Sigmoid colon (tissue), 7 donors: Measurements from ENCODE around the gene SPACA9. TPM values are rescaled to one million over a fixed set of nuclear protein-coding genes. Genes with fewer than 3 reads are reported as not detected.

Experiments used
- DNase-seq: peaks from one replicate; pipeline ENCODE4 v3.0.0-alpha.2; 2019
- H3K27ac ChIP-seq, 4 donors: fragments of 200-600 bp; sonication (generic); one replicate each; pipeline ENCODE4 v1.5.1; 2016 to 2019; ENCODE audit warnings: mild to moderate bottlenecking in 1 of 4
- H3K27me3 ChIP-seq, 3 donors: fragments of 200-600 bp; sonication (generic); one replicate each; pipeline ENCODE4 v1.5.1; 2019; ENCODE audit warnings: mild to moderate bottlenecking in 1 of 3
- H3K36me3 ChIP-seq, 4 donors: fragments of 200-600 bp; sonication (generic); one replicate each; pipeline ENCODE4 v1.5.1; 2016 to 2019
- H3K4me1 ChIP-seq, 4 donors: fragments of 200-600 bp; sonication (generic); one replicate each; pipeline ENCODE4 v1.5.1; 2017 to 2019
- H3K4me3 ChIP-seq, 4 donors: fragments of 200-600 bp; sonication (generic); one replicate each; pipeline ENCODE4 v1.5.1; 2017 to 2019; ENCODE audit warnings: mild to moderate bottlenecking in 2 of 4, moderate library complexity in 1 of 4
- H3K9me3 ChIP-seq, 4 donors: fragments of 200-600 bp in 3 of 4; sonication (generic) in 3 of 4; one replicate each; pipeline versions ENCODE4 v1.5.1 to v1.6.1; 2013 to 2019
- EP300 ChIP-seq, 4 donors: sonication (generic); formaldehyde crosslinking; IDR thresholded peaks; one replicate each; pipeline ENCODE4 v1.6.1; 2017; ENCODE audit warnings: antibody characterized with exemption in 4 of 4
- POLR2A ChIP-seq, 2 donors: fragments of 450-650 bp; IDR thresholded peaks; one replicate each; pipeline ENCODE4 v1.6.1; 2016; ENCODE audit warnings: antibody characterized with exemption in 2 of 2, mild to moderate bottlenecking in 2 of 2, moderate library complexity in 2 of 2
- POLR2AphosphoS5 ChIP-seq, 4 donors: sonication (generic); formaldehyde crosslinking; IDR thresholded peaks; one replicate each; pipeline ENCODE4 v1.6.1; 2017; ENCODE audit warnings: antibody characterized with exemption in 4 of 4
- WGBS, 2 donors: extraction: QIAGEN DNeasy Blood & Tissue Kit; methylation state at CpG; one replicate each; pipeline ENCODE4 v1.1.7; 2013; 5-methylcytosine and 5-hydroxymethylcytosine counted together
- intact Hi-C: fragments of 100-400 bp; cut with DNase I; formaldehyde crosslinking; loops from one replicate; pipeline ENCODE4 v1.15.1; 2023
- polyA plus RNA-seq, 3 donors: library from polyadenylated mRNA; stranded (reverse); fragments of 200-250 nt; gene quantifications; one replicate each; pipeline ENCODE4 v1.2.3, GENCODE V29; 2013
- total RNA-seq, 4 donors: library from RNA; depleted of rRNA; stranded (reverse); fragments of >200 nt; gene quantifications; one replicate each; pipeline ENCODE4 v1.1.0, GENCODE V29; 2016
- TF ChIP-seq, protein P1 (sequence below), 4 experiments: fragments of 450-650 bp in 3 of 4; fragments of 200-600 bp in 1 of 4; IDR thresholded peaks; one replicate each; pipeline ENCODE4 v1.5.1; 2016 to 2019; ENCODE audit warnings: antibody characterized with exemption in 4 of 4, mild to moderate bottlenecking in 3 of 4, moderate library complexity in 2 of 4
- donor health status: healthy with polysubstance abuse.
- donor health status: Bipolar disorder and iron deficiency.
- donor health status: healthy.

SPACA9 gene
- total and polyA plus RNA-seq, 7 donors: 0.69 to 14.0 (median 4.3) TPM

DNA sequence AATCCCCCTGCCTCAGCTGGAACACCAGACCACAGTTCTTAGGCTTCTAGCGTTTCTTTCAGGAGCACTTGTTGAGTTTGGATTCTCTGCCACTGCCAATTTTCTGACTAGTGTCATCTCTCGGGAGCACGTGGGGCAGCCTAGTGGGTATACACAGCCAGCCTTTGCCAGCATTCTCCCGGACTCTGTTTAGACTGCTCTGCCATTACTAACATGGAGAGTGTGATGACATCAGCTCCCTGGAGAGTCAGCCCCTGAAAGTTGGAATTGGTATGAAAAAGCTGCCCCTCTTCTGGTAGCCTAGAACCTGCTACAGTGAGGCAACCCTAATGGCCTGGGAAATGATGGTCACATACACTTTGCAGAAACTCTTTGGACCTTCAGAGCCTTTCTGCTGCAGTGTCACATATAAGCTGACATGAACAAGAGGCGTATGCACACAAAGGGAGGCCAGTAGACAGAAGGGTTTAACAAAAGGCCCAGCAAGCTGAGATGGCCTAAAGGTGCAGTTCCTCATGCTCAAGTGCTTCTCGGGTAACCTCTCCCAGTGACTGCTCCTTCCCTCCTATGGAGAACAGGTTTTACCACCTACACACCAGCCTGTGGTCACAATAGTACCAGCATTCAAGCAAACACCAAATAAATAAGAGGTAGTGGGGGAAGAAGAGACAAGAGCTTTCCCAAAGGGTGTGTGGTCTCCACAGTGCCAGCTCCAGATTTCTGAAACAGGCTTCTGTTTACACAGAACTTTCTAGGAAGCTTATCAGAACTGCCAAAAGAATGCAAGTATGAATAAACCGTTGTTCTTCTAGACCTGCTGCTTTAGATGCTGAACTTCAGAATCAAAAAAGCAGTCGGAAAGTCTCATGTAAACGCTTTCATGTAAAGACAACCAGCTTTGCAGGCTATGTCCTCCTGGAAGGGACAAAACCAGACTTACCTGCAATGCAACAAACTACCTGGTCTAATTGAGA, 16.5 kb downstream of the SPACA9 start:
- intact Hi-C loops: no loop called here
- Histone ChIP-seq H3K4me3 (no peak overlapping the region), H3K9me3 (no peaks in the 10 kb centered on the region), H3K4me1 (peaks cover 0 to 4% (median 0%) of the 10 kb centered on the region in 4 donors), H3K27ac (no peak overlapping the region), H3K27me3 (no peaks in the 10 kb centered on the region), H3K36me3 (peaks cover 29 to 95% (median 45%) of the 10 kb centered on the region in 4 donors)
- TF ChIP-seq POLR2AphosphoS5 (IDR thresholded peaks at IDR 0.05) (no peak), POLR2A (IDR thresholded peaks at IDR 0.05) (no peak), EP300 (IDR thresholded peaks at IDR 0.05) (no peak)
- TF ChIP-seq, protein P1, sequence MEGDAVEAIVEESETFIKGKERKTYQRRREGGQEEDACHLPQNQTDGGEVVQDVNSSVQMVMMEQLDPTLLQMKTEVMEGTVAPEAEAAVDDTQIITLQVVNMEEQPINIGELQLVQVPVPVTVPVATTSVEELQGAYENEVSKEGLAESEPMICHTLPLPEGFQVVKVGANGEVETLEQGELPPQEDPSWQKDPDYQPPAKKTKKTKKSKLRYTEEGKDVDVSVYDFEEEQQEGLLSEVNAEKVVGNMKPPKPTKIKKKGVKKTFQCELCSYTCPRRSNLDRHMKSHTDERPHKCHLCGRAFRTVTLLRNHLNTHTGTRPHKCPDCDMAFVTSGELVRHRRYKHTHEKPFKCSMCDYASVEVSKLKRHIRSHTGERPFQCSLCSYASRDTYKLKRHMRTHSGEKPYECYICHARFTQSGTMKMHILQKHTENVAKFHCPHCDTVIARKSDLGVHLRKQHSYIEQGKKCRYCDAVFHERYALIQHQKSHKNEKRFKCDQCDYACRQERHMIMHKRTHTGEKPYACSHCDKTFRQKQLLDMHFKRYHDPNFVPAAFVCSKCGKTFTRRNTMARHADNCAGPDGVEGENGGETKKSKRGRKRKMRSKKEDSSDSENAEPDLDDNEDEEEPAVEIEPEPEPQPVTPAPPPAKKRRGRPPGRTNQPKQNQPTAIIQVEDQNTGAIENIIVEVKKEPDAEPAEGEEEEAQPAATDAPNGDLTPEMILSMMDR (IDR thresholded peaks at IDR 0.05): no peak
- no peak for DNase-seq
- WGBS, 2 donors: 56 to 79% methylated on average over 9 of the region's 9 CpGs

DNA sequence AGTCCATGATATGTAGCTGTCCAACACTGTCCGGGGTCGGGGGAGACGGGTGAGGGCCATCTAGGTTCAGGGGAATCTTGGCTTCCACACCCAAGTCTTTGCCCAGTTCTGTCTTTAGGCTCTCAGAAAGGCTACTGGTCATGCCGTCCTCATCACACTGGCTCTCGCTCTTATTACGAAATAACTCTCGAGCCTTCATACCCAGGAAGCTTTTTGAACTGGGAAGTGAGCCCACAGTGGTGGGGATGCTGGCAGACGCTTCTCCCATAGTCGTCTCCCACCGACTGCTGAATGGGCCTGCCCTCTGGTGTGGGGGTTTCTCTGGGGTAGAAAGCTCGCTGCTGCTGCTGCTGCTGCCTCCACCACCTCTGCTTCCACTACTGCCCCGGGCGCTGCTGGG, 17.6 kb downstream of the SPACA9 start:
- TF ChIP-seq POLR2AphosphoS5 (IDR thresholded peaks at IDR 0.05) (no peak), EP300 (IDR thresholded peaks at IDR 0.05) (no peak), POLR2A (IDR thresholded peaks at IDR 0.05) (no peak)
- TF ChIP-seq, protein P1 (IDR thresholded peaks at IDR 0.05): no peak
- Histone ChIP-seq H3K36me3 (peaks cover 29 to 97% (median 56%) of the 10 kb centered on the region in 4 donors), H3K27me3 (no peaks in the 10 kb centered on the region), H3K27ac (no peak overlapping the region), H3K4me1 (peaks cover 0 to 4% (median 0%) of the 10 kb centered on the region in 4 donors), H3K9me3 (no peaks in the 10 kb centered on the region), H3K4me3 (no peak overlapping the region)
- intact Hi-C loops: no loop called here
- DNase-seq: no peak
- 94 to 96% methylated on average over 13 of the region's 13 CpGs for WGBS, 2 donors

DNA sequence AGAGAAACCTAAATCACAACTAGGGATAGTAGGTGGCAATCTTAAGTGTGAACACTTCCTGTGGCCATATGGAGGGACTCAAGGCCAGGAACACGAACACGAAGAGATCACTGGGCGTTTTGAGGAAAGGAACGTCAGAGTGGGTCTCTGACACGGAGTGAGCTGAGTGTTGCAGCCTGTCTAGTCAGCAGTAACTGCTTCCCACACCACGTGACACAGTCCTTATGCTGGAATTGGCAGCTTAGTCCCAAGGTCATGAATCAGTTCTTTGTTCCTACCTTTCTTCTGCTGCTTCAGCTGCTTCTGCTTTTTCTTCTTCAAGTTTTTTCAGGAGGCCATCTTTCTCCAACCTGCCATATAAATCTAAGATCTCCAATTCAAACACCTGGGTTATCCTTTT, 18.2 kb downstream of the SPACA9 start:
- Histone ChIP-seq H3K9me3 (no peaks in the 10 kb centered on the region), H3K36me3 (peaks cover 29 to 97% (median 58%) of the 10 kb centered on the region in 4 donors), H3K27me3 (no peaks in the 10 kb centered on the region), H3K4me1 (peaks cover 0 to 4% (median 0%) of the 10 kb centered on the region in 4 donors), H3K27ac (no peak overlapping the region), H3K4me3 (no peak overlapping the region)
- WGBS, 2 donors: 59 to 86% methylated on average over 6 of the region's 6 CpGs
- TF ChIP-seq POLR2AphosphoS5 (IDR thresholded peaks at IDR 0.05) (no peak), POLR2A (IDR thresholded peaks at IDR 0.05) (no peak), EP300 (IDR thresholded peaks at IDR 0.05) (no peak)
- TF ChIP-seq, protein P1 (IDR thresholded peaks at IDR 0.05): no peak
- intact Hi-C loops: no loop called here
- no peak for DNase-seq

DNA sequence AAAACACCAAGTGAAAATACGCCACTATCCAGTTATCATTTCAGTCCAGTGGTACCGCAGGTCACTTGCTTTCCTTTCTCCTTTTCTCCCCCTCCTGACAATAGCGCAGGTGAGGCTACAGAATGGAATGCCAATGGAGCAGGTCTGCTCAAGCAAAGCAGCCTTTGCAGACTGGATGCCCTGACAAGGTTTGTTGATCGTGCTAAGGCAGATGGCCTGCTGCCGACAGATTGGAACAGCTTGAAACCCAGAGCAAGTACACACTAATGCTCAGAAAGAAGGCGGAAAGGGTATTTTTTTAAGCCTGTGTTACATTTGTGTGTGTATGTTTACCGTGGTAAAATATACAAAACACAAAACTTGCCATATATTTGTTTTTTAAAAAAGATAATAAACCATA, 19.4 kb downstream of the SPACA9 start:
- intact Hi-C loops: no loop called here
- peaks cover 0 to 4% (median 0%) of the 10 kb centered on the region in 4 donors for H3K4me1 ChIP-seq
- no peaks in the 10 kb centered on the region for H3K9me3 ChIP-seq
- no peaks in the 10 kb centered on the region for H3K27me3 ChIP-seq
- H3K4me3 ChIP-seq: no peak overlapping the region
- WGBS, 2 donors: 93 to 94% methylated on average over 7 of the region's 7 CpGs
- TF ChIP-seq EP300 (IDR thresholded peaks at IDR 0.05) (no peak), POLR2AphosphoS5 (IDR thresholded peaks at IDR 0.05) (no peak), POLR2A (IDR thresholded peaks at IDR 0.05) (no peak)
- TF ChIP-seq, protein P1 (IDR thresholded peaks at IDR 0.05): no peak
- H3K27ac ChIP-seq: no peak overlapping the region
- peaks cover 29 to 97% (median 62%) of the 10 kb centered on the region in 4 donors for H3K36me3 ChIP-seq
- no peak for DNase-seq
